Umbilical cord (tissue), 2 donors: ENCODE measurements around the gene C6orf89. TPM values are rescaled to one million over a fixed set of nuclear protein-coding genes. Genes with fewer than 3 reads are reported as not detected.

ENCODE experiments used
- DNase-seq: peaks from one replicate; pipeline ENCODE4 v3.0.0-alpha.2; 2015; ENCODE audit warnings: low spot score
- total RNA-seq: library from RNA; depleted of rRNA; stranded (reverse); fragments of >200 nt; gene quantifications from one replicate; pipeline ENCODE4 v1.2.3, GENCODE V29; 2014; ENCODE audit warnings: low replicate concordance; ENCODE audit not compliant: insufficient read depth

The C6orf89 gene
- total RNA-seq, 1 donor from 2014 or later: 40.2 TPM

DNA sequence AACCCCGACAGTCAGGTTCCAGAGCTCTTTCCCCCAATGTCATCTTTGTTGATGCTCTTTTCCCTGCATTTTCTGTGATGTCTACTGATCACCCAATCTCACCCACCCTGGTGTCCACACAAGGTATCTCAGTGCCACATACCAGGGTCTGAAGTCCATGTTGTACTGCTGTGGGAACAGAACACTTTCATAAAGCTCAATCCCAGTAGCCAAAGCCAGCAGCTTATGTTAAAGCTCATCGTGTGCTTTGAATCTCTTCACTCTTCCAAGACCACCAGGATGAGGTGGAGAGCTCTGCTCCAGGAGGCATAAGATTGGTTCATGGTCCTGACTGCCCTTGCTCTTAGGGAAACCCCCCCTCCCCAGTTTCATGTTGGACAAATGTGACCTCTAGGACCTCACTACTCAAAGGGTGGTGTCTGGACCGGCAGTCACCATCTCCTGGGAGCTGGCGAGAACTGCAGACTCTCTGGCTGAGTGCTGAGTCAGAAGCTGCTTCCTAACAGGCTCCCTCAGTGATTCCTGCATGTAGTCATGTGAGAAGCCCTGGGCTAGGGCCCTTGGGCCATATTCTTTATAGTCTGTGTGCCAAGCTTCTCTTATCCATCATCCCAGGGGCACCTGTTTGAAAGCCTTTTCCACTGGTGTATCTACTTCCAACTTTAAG, 33.1 kb upstream of the C6orf89 start:
- no peak for DNase-seq

DNA sequence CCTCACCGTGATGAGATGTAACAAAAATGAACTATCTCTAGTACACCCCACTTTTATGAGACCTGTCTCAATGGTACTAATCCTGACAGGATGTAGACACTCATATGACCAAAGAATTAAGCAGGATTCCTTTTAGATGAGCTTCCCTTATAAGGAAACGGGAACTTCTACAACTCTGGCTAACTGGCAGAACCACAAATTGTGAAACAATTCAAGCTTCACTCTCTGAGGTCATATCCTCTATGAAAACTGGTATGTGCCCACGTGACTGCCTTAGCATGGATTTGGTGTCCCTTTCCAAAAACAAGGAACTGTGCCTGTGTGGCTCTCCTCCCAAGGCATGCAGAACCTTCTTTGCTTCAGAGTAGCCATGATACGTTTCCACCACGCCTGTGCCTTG, 32.4 kb upstream of the C6orf89 start:
- peak; percentile 81 for DNase-seq

DNA sequence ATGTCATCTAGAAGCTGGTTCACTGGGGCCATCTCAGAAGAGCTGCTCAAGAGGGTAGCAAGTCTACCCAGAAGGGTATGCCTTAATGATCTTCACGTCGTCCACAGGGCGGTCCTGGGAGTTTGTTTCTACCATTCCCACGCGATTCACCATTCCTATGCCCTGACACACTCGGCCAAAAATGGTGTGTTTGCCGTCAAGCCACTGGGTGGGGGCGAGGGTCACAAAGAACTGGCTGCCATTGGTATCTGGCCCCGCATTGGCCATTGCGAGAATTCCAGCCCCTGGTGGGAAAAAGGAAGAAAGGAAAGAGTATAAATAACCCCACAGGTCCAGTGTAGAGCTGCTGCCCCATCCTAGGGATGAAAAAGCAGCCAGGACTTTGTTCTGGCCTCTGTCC, 30.0 kb upstream of the C6orf89 start:
- DNase-seq: no peak

DNA sequence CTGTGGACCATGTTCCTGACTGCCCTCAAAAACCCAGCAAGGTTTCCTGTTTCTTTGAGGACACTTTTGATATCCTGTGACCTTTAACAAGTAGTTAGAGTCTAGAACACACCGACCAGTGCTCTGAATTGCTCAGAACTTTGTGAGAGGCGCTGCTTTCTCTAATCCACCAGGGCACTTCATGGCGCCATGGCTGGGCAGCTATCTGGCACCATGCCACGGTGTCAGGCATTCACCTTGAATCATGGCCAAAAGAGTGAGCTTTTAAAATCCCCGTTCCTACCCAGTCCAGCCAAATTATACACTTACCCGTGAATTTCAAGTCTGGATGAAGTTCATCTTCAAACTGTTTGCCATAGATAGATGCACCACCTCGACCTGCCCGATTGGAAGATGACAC, 29.5 kb upstream of the C6orf89 start:
- DNase-seq: no peak

DNA sequence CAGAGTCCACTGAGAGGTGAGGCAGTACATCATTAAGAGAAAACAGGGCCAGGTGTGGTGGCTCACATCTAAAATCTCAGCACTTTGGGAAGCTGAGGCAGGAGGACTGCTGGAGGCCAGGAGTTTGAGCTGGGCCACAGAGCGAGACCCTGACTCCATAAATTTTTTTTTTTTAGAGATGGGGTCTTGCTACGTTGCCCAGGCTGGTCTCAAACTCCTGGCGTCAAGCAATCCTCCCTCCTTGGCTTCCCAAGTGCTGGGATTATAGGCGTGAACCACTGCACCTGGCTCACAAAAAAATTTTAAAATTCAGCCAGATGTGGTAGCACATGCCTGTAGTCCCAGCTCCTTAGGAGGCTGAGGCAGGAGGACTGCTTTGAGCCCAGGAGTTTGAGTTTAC, 28.4 kb upstream of the C6orf89 start:
- DNase-seq: no peak

DNA sequence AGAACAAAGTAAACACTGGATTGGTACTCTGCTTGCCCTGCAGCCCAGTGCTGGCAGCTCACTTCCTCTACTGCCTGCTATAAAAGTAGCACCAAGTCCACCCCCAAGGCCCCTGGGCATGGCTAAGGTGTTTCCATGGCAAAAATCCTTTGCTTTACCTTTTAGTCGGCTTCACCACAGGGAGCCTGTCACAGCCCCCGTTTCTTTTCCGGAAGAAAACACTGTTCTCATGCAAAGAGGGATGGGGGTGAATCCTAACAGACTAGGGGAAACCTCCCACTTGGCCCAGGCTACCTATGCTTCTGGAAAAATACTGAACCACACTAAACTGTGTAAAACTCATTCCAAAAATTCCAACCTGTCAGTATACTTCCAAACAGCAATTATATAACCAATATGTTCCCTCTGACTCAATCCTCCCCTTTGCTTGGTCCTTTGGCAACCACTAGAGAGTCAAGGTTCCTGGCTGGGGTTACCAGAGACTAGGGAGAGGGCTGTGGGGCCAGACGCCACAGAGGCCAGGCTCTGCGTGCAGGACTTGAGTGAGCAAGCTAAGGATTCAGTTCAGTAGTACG, 27.3 kb upstream of the C6orf89 start:
- no peak for DNase-seq

DNA sequence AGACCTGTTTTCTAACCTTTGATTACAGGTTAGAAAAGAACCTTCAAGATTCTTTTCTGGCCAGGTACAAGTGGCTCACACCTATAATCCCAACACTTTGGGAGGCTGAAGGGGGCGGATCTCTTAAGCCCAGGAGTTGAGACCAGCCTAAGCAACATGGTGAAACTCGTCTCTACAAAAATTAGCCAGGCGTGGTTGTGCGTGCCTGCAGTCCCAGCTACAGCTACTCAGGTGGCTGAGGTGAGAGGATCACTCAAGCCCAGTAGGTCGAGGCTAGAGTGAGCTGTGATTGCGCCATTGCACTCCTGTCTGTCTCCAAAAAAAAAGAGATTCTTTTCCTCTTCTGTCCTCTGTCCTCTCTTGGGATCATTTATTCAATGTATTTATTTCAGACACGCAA, 25.6 kb upstream of the C6orf89 start:
- no peak for DNase-seq

DNA sequence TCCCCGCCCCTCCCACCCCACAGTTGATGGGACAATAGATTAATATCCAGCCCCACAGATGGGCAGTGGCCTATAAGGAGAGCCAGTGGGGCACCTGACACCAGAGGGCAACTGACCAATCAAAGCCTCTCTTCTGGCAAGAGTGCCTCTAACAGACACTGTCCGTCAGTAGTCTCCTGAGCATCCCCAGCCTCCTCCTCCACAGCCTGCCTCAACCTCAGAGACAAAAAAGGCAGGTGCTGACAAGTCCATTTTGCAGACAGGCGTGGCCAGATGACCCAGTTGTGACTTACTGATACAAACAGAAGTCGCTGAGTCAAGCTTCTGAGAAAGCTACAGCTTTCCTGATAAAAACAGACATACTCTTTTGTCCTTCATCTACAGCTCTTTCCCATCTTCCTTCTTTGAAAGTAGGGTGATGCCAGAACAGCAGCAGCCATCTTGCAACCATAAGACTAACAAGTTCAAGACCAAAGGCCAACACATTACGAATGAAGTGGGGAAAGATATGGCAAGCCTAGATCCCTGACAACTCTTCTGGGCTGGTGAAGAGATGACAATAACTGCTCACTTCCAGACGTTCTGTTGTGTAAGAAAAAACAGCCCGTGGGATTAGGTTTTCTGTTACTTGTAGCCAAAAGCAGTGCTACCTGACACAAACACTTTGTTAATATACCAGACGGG, 23.4 kb upstream of the C6orf89 start:
- DNase-seq: no peak

DNA sequence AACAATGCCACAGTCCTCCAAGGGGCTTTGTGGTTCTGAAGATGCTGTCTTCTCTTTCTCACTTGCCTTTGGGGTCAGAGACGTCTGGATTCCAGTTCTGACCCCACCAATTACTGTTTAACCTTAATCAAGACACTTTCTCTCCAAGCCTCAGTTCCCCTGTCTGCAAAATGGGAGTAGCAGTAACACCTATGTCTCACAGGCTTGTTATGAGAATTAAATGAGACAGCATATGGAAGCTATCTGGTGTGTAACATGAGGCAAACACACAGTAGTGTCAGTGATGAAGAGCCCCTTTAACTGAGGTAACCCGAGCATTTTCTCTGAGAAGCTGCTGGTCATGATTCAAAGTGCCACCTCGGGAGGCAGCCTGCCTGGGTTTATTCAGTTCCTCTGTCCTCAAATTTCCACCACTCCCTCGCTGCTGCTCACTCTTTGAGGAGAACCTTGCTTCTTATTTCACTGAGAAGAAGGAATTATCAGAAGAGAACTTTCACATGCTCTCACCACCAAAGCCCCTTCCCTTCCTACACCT, 22.8 kb upstream of the C6orf89 start:
- DNase-seq: no peak

DNA sequence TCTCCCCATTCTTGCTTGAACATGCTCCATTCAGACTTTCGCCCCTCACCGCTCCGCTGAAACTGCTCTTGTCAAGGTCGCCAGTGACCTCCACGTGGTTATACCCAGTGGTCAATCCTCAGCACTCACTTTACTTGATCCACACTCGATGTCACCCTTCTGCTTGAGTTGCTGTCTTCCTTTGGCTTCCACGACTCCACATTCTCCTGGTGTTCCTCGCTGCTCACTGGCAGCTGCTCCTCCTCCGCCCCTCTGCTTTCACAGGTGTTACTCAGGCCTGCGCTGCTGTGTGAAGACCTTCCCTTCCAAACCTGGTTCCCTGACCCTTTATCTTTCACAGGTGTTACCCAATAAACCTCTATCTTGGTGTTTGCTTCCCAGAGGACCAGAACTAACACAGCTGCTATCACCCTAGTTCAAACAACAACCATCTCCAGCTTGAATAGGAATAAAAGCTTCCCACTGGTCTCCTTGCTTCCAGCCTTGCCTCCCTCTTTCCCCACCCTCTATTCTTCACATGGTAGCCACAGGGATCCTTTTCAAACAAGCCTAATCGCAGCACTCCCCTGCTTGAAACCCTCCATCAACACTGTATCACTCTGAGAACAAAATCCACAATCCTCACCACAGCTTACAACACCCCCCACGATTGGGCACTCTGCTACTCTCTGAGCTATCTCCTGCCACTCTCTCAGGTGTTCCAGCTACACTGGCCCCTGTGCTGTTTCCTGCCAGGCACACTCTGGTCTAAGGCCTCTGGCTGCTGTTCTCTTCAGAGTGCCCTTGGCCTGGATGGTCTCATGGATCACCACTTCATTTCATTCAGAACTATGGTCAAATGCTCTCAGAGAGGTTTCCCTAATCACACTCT, 21.8 kb upstream of the C6orf89 start:
- DNase-seq: no peak

DNA sequence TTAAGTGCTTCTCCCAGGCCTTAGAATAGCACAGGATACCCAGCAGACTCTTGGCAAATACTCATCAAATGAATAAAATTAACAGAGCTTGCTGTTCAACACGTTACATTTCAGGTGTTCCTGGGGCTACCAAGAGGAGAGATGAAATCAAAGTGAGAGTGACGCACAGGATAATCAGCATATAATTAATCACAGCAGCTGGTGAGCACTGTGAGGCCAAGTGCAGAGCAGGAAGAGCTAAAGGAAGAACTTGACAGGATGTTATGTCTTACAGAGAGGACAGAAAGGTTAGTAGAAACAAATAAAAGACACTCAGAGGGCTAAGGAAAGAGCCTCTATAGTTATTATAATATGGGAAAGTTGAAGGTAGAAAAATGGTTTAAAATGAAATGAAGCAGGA, 19.9 kb upstream of the C6orf89 start:
- DNase-seq: no peak

DNA sequence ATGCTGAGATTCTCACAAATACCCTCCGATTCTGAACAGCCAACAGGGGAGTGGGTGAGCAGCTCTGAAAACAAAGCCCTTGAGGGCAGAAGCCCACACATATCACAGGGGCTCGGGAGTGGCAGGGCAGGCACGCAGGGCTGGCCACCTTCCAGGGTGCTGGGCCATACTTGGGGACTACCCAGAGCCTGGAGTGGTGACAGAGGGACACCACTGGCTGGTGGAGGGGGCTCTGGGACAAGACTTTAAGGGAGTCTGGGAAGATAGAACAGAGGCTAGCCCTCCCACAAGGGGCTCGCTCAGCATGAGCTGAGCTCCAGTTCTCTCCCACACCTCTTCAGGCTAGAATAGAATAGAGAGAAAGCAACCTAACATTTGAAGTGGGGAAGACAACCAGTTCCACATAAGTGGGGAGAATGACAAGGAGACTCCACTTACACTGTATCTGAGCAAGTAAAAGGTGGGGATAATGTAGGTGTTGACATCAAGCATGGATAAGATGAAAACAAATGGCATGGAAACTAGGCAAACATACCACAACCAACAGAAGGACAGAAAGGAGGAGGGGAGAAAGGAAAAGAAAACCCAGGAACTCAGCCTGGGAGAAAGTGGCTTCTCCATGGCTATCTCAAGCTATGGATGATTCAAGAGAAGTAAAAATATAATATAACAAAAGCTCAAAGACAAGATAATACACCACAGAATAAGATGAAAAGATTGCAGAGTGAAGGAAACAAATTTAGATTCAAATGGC, 18.1 kb upstream of the C6orf89 start:
- DNase-seq: no peak

DNA sequence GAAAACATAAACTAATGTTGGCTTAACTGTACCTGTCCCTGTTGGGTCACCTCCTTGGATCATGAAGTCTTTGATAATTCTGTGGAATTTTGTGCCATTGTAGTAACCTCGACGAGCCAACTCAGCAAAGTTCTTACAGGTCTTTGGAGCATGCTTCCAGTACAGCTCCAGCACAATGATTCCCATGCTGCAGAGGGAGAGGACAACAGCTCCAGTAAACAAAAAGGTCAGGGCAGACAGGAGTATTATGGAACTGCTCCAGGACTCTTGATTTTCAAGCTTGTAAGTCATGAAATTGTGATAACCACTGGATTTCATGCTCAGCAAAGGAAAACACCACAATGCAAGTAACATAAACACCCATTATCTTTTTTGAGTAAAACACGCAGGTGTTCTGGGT, 14.1 kb upstream of the C6orf89 start:
- DNase-seq: no peak

DNA sequence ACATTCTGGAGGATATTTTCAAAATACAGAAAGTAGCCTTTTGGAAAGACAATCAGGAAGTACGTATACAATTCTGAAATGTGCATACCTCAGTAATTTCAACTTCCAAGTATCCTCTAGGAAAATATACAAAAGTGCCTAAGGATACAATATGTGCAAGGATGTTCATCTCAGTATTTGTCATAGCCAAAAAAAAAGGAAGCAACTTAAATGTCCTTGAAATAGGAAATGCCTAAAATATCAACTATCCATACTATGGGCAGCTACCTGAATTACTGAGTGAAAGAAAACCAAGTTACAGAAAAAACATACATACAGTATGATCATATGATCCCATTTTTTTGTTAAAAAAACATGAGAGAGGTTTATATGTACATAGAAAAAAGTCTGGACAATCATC, 12.6 kb upstream of the C6orf89 start:
- no peak for DNase-seq

DNA sequence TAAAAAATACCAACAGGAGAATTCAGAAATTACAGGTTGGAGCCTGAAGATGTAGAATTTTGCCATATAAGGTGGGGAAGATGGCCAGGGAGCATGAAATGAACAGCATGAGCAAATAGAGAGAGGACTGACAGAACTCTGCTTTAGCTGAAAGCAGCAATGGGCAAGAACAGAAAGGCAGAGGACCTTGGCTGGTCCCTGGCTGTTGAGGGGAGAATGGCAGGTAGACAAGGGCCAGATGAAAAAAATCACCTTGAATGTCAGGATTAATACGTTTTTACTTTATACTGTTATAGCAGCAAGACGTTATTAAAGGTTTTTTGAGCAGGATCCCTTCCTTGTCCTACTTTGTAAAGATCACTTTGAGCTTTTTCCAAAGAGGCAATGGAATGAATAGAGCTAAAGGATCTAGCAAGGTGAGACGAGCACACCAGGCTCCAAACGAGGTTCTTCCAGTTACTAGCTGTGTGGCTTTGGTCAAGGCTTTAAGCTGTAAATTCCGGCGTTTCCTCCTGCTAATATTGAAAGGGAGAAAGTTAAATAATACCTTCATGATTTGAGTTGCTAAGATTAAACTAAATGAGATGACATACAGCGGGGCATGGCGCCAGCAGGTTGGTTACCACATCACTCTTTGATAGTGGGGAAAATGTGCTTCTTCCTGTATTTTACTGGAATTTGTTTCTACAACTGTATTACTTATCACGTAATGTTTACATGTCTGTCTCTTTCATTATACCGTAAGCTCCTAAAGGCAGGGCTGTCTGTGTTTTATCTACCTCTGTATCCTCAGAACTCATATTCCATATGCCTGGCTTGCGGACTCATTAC, 11.9 kb upstream of the C6orf89 start:
- DNase-seq: no peak

DNA sequence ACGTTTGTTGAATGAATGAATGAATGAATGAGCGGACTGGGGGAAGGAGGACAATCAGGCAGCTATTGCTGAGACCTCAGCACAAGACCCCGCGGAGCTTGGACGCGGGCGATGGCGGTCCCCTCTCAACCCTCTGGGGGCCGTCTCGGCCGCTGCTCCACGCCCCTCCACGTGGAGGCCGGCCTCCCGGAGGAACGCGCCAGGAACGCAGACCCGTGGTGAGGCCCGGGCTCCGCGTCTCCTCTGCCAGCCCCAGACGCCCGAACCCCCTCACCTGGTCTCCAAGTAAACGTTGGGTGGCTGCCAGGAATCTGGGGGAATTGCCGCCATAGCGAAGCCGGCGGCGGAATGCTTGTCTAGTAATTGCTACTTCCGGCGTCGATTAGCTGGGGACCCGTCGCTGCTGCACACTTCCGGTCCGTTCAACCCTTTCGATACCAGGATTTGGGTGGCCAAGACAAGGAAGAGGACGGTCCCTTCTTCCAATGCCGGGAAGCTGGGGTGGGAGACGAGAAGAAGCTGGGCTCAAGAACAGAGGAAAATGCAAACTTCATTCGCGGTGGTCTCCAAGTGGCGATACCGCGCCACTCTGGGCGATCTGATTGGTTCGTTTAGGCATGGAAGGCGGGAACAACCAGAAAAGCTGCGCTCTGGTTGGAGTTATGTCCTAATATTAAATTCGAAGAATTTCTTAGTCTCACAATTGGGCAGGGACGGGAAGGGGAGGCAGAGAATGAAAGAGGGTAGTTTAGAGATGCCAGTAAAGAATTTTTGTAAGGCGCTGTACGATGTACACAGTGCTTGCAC, 11.1 kb upstream of the C6orf89 start, which contains the start of gene PPIL1:
TSS of gene PPIL1 (minus strand) at position 361 of the 807 bp plus-strand sequence. CDS start at position 330, 31 bp downstream.
- peak; percentile 96 for DNase-seq

DNA sequence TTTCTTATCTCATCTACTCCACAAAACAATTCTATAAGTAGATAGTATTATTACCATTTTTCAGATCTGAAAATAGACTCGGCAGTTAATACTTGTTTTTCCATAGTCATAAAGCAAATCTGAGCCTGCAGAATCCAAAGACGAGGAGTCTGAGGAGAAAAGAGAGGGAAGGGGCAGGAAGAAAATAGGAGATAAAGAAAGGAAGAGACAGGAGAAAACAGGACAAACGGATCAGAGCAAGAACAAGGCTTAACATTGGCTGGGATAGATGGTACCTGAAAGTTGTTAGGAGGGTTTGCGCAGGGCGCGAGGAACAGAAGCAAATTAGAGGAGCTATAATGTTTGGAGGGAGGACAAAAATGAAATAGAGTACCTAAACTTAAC, 10.5 kb upstream of the C6orf89 start:
- no peak for DNase-seq

DNA sequence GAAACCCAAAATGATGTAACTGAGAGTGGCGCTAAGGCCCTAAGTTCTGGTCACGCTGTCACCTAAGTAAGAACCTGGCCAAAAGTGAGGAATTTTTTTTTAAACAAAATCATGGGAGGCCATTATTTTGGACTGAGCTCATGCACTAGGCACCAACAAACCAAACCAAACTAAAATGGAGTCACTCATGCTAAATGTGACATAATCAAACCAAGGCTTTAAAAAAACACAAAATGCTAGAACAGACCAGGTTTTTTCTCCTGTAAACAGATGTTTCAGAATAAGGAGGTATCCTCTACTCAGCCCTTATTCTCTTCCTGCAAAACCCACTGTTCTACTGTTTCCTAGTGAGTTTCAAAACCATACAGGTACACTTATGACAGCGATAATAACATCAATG, 1.1 kb upstream of the C6orf89 start:
- no peak for DNase-seq

DNA sequence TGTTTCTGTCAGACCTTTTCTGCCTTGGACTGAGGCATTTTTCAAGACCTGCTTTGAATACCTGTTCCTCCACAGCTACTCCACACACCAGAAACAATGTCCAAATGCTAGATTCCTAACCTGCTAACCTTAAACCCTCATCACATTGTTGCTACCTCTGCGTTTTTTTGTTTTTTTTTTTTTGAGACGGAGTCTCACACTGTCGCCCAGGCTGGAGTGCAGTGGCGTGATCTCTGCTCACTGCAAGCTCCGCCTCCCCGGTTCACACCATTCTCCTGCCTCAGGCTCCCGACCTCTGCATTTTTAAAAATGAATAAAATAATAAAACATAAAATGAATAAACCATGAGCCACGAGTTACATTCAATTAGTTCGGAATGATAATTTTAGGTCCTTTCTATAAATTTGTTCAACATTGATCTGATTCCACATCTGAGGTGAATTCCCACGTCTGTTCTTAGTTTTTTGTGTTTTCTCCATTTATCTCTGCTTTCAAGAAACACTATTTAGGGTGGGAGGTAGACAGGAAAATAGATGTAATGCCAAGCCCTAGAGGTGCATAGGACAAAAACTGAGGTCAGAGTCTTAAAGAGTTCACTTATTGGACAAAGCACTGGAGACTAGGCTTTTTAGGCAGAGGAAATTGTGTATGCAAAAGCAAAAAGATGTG, 1.3 kb downstream of the C6orf89 start:
- DNase-seq: no peak
